HG03097 (cell line): ENCODE measurements around the gene PITRM1.
A peak's percentile ranks its signal among the peaks of the same experiment; 100 is the strongest.

Experiments
- ATAC-seq: cut with Tn5 transposase; IDR thresholded peaks from one replicate; pipeline ENCODE4 v1.9.1; 2021; ENCODE audit not compliant: unreplicated experiment, low FRiP score

Gene PITRM1

GRCh38 chr10:3105905-3106304 is 66.7 kb downstream of the PITRM1 start:
- ATAC-seq, result no peak

DNA sequence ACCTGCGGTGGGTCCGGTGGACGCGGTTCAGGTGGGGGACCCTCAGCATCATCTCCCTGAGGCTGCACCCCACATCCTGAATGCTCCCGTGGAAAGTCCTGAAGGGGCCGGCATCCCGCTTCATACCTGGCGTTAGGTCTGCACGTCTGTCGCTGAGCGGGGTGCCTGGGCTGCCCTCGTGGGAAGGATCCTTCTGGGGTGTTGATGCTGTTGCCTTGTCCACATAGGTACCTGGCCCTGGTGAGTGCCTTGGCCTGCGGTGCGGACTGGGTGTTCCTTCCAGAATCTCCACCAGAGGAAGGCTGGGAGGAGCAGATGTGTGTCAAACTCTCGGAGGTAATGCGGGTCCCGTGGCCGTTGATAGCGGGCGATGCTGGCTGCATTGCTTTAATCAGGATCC is 67.4 kb downstream of the PITRM1 start:
- ATAC-seq, result no peak

DNA sequence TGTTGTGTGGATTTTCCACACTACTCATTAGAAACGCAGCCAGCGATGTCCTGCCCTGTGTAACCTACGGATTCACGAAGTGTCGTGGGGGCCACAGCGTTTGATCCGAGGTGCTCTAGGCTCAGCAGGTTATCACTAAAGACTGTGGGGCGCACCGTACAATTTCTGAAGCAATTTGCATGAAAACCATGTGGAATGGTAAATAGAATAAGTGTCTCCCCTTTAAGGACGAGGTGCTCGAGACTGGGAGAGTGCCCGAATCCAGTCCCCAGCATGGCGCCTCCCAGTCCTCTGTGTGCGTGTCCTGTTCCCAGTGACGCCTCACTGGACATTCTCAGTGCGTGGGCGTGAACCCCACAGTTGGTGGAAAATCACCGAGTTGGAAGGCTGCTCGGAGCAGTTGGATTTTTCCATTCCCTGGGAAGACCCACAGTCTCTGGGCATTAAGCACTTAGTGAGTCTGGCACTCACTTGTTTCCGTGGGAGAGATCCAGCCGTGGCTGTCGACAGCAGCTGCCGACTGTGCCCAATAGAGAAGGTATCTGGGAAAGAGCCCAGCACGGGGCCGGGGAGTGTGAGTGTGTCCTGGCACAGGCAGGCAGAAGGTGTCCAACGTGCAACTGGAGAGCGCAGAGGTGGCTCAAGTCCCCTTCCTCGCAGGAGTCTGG is 68.2 kb downstream of the PITRM1 start:
- ATAC-seq, result no peak

GRCh38 chr10:3103646-3104045 is 68.9 kb downstream of the PITRM1 start:
- no peak for ATAC-seq

DNA sequence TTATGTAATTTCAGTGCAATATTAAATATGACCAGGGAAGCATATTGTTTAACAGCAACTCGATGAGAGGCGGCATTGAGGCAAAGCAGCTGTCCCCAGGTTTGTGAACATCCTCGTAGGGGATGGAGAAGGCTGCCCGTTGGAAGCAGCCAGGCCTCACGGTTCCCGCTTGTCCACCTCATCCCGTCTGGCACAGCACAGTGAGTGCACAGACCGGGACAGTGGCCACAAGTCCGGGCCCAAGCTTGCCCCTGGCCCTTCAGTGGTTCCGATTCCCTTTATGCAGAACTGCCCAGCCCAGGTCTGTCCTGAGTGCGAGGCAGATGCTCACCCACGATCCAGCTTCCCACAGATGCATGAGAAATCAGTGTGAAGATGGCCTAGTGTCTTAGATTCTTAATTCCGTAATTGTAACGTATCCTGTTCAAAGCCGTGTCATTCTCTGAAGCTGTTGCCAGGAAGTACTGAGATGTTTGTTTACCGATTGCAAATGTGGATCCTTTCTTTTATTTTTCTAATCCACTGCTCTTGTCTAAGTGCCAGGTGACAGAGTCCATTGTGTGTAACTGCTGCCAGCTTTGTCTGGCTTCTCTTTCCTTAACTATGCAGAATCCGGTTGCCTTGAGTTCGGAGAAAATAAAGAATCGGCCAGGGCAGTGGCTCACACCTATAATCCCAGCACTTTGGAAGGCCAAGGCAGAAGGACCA is 69.7 kb downstream of the PITRM1 start:
- no peak for ATAC-seq

DNA sequence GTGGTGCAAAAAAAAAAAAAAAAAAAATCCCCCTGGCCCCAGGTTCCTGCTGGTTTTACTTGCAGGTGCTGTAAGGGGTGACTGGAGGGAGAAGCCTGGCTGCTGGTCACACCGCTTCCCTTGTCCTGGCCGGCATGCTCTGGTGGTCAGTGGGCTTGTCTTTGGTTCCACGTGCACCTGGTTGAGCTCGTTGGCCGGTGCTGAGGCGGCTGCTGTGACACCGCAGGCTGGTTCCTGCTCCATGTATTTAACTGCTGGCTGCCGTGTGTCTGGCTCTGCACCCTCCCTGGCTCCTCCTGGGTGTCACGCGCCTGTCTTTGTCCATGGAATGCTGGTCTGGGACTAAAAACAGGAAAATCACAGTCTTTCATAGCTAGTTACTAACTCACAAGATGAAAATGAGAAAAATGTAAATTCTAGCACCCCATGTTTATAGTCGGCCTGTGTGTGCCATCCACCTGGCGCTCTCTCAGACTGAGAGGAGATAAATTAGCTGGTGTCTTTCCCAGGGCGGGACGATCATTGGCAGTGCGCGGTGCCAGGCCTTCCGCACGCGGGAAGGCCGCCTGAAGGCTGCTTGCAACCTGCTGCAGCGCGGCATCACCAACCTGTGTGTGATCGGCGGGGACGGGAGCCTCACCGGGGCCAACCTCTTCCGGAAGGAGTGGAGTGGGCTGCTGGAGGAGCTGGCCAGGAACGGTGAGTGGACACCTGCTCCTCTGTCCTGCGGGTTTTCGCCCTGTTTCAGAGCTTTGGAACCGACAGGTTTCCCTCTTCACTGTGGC is 71.5 kb downstream of the PITRM1 start:
- ATAC-seq, result no peak

DNA sequence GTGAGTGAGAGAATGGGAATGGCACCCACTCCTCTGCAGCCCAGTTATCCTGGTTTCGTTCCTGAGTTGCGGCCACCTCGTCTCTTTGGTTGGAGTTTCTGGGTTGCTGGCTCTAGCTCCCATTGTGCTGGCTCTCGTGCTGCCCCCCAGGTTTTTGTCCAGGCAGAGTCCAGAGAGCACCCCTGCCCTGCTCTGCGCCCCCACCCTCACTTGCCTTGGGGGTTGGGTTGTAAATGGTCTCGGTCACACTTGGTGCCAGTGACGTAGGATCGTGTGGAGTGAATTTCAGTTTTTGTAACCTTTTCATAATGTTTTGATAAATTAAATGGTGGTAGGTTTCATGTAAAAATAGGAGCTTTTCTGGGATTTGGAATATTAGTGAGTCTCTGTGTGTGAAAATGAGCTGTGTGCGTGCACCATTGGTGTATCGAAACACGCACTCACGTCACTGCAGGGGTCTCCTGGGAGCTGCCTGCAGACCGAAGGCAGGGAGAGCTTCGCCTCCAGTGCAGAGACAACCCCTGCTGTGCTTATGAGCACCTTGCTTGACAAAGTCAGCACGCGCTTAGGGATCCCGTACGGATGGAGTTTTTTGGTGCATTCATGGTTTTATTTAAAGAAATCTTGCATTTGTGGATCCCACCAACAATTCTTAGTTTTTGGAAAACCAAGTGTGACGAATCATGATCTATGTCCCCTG is 72.3 kb downstream of the PITRM1 start:
- no peak for ATAC-seq

DNA sequence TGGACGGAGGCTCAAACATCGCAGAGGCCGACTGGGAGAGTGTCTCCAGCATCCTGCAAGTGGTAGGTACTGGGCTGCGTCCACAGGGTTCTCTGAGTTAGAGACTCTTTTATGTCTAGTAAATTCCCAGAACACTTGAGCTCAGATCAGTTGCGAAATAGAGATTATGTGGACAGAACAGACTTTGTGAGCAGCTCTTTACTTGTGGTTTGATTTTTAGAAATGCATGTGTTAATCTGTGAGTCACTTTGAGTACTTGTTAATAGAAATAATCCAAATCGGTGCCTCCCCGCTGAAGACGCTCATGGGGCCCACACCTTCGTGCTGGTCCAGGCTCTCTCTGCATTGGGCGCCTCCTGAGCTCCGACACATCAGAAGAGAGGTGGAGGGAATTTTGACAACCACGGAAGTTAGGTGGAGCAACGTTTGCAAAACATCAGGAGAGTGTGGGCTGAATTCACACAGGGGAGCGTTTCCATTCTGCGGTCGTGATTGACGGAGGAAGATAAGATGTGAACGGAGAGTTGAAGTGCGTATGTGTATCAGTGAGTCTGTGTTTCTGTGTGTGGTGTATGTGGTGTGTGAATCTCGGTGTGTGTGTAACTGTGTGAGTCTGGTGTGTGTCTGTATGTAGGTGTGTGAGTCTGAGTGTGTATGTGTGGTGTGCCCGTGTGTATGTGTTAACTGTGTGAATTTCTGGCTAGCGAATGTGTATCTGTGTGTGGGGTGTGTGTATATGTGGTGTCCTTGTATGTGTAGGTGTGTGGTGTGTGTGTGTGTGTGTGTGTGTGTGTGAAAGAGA is 73.1 kb downstream of the PITRM1 start:
- no peak for ATAC-seq

GRCh38 chr10:3098689-3099088 is 73.9 kb downstream of the PITRM1 start:
- no peak for ATAC-seq

- ATAC-seq, result no peak
Measured at GRCh38 chr10:3097160-3097559, 75.4 kb downstream of the PITRM1 start.

- no peak for ATAC-seq
Measured at GRCh38 chr10:3096149-3096548, 76.4 kb downstream of the PITRM1 start.

DNA sequence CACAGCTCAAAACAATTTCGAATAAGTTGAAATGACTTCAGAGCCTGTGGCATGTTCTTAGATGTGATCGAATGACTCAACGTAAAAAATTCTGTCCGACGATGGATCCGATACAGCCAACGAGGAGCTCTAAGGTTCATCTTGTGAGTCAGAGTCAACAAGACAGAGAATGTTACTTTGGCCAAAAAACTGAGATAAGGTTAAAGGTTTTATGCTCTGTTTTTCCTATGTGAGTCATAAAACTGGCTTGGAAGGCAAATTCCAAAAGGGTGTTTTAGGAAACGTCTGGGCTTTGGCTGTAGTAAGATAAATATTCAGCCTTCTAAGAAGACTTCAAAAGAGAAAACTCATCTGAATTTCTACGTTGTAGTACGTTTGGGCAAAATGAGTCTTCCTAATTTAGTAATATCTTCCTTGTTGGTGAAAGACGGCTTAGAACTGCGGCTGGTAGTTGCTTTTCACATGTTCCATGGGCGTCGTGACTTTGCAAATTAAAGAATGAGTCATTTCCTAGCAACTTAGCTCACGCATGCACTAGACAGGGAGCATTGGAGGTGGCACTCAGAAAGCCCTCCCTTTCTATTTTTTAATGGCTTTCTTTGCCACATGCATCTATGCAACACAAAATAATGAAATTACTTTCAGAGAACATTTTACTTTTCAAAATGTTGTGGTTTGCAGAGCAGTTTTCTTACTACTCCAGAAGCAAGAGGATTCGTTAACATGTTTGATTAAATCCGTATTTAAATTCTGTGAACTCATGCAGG is 77.0 kb downstream of the PITRM1 start:
- peak; percentile 51 for ATAC-seq

- no peak for ATAC-seq
Measured at GRCh38 chr10:3094609-3095036, 78.0 kb downstream of the PITRM1 start.

- ATAC-seq, result no peak
Measured at GRCh38 chr10:3093996-3094395, 78.6 kb downstream of the PITRM1 start.

DNA sequence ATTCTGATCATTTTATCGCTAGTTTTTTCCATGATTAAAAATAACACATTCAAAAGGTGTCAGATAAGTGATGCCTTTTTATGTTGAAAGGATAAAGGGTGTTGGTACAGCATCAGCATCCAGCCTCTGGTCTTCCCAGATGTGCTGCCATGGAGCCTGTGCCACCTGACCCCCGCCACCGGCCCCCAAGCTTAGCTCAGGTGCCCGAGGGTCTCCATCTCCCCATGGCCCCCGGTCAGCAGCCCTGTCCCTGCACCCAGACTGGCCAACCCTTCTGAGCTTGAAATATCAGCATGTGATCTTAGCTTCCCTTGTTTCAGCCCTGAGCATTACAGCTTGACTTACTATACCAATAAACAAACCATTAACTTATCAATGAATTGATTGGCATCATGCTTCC is 80.7 kb downstream of the PITRM1 start:
- no peak for ATAC-seq

DNA sequence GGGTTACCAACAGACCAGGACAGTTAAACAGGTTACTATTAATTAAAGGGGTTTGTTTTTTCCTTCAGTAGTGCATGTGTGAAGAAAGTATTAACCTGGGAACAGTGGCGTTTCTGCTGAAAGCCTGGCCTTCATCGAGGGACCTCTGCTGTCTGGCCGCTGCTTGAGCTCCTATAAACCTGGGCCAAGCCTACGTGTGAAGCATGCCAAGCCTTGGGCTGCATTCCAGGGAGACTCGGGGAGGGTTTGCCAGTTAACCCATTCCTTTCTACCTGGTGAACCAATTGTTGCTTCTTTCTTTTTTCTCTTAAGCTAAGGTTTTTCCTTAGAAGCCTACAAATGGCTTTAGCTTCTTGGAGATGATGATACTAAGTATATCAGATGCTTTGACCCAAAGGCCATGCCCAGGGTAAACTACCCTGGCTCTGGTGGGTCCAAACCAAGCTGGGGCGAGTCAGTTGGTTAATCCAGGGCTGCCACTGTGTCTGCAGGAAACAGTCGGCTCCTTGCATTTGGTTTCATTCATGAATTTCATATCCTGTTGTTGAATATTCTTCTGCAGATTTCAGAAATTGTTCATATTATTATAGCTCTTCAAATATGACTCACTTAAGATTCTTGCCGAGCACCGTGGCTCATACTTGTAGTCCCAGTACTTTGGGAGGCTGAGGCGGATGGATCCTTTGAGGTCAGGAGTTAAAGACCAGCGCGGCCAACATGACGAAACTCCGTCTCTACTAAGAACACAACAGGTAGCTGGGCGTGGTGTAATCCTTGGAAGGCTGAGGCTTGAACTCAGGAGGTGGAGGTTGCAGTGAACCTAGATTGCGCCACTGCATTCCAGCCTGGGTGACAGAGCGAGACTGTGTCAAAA is 81.4 kb downstream of the PITRM1 start:
- ATAC-seq, result no peak

DNA sequence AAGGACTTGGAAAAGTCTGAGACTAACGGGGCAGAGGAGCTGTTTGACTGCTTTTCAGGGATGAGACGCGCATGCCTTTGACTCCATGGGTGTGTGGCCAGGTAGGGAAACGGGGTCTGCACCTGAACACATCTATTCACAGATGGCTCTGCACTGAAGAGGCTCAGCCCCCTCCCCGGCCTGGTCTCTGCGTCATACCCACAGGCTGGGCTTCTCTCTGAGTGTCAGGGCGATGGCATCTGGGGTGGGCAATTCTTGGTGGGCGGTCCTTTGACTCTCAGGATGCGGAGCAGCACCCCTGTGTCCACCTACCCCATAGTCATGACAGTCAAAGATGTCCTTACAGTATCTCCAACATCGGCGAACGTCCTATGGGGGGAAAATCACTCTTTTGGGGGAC is 82.2 kb downstream of the PITRM1 start:
- no peak for ATAC-seq
